Stimulated activated CD8-positive, alpha-beta memory T cell treated with anti-CD3 and anti-CD28 coated beads, Interleukin-7, amount 100 ng/mL, for 1 hour (primary cell): ENCODE data around the gene AGAP9.
"Not testable (repeated sequence)": the region's sequence is repeated elsewhere in the genome, so short reads cannot be mapped to it uniquely, and the experiment has no call there.

ENCODE experiments used
- DNase-seq, 2 donors: peaks; one replicate each; pipeline ENCODE4 v3.0.0-alpha.2; 2020; ENCODE audit warnings: low read depth in 2 of 2

Gene AGAP9

DNA sequence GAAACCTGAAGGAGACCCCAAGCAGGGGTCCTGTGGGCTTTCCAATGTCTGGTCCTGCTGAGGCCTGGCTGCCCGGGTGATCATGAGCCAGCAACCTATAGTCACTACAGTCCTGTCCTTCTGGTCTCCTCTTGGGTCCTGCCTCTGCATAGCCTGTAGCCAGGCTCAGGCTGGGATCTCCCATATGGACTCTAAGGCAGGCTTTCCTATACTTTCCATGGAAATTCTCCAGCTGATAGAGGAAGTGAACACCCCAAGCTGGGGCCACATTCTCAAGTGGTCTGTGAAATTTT lies 66.0 kb downstream of the AGAP9 start:
- DNase-seq = no peak

DNA sequence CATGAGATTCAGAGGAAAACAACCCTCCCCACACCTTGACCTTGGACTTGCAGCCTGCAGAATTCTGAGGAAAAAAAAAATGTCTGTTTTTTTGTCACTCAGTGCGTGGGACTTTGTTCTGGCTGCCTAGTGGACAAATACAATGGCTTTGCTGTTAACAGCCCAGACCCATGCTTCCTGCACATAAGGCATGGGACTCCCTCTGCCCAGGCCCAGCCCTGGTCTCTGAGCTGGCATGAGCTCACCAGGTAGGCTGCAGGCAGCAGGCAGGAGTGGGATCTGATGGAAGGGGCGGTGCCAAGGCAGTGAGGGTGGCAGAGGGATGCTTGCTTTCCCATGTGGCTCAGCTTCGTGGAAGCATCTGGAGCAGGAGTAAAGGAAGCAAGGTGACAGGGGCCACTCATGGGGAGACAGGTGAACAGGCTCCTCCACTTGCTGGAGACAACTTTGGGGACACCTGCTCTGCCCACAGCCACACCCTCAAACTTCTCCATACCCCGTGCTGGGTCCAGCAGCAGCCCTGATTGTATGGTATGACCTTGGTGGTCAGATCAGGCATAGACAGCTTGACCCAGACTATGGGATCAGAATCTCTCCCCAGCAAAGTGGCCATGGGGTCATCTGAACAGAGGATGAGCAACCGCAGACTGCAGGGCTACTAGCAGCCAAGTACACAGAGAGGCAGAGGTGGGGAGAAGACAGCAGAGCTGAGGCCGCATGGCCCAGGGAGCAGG lies 66.5 kb downstream of the AGAP9 start:
- no peak for DNase-seq

DNA sequence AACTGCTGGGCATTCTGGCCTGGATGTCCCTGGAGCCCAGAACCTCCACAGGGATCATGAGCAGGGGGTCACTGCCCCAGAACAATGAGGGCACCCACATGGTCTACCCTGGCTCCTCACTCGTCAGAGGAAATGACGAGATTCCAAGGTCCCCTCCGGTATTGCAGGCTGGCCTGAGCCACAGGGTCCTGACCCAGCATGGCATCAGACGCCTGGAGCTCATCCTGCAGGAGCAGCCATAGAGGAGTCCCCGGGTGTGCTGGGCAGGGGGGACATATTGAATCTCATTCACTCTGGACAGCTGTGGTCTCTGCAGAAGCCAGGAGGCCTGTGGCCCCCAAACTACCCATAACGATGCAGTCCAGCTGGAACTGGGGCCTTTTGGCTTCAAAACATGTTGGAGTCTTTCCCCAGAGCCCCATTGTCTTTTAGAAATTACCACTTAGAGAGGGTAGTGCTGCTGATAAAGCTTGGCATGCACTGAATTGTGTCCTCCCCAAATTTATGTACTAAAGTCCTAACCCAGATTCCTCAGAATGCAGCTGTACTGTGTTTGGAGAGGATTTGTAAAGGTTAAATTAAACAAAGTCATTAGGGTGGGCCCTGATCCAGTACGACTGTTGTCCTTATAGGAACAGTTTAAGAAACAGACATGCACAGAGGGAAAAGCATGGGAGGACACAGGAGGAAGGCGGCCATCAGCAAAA lies 67.2 kb downstream of the AGAP9 start:
- DNase-seq = no peak

DNA sequence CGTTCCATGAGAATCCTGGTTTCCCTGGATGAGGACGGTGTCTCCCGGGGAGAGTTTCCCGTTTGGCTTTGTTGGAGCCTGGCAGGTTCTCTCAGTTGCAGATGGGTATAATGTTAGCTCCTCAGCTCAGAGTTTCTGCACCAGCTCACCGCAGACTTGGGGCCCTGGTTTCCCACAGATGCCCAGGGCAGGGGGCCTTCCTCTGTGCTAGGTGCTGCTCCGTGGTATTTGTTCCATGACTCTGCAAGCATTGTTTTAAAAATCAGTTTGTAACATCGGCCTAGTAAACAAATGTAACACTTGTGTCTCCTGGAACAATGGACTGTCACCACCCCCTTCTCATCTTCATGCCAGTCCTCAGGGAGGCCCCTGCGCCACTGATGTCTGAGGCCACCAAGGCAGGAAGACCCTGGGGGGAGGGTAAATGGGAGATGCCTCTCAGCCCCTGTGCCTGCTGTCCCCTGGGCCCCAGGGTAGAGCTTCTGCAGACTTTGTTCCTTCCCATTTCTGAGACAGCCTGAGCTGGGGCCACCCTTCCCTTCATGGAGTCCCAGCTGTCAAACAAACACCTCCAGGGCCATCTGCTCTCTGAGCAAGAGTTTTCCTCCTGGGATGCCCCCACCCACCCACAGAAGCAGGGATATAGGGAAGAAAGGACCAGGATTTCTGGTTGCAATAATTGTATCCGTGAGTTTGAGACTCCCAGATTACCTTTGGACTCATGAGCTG lies 67.9 kb downstream of the AGAP9 start:
- DNase-seq = not testable (repeated sequence)

DNA sequence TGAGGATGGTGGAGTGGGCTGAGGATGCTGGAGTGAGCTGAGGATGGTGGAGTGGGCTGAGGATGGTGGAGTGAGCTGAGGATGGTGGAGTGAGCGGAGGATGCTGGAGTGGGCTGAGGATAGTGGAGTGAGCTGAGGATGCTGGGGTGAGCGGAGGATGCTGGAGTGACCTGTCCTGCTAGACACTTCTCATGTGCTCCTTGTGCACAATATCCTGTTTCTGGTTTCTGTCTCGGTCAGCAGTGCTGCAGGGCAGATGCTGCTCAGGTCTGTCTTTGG lies 68.7 kb downstream of the AGAP9 start:
- no peak for DNase-seq

DNA sequence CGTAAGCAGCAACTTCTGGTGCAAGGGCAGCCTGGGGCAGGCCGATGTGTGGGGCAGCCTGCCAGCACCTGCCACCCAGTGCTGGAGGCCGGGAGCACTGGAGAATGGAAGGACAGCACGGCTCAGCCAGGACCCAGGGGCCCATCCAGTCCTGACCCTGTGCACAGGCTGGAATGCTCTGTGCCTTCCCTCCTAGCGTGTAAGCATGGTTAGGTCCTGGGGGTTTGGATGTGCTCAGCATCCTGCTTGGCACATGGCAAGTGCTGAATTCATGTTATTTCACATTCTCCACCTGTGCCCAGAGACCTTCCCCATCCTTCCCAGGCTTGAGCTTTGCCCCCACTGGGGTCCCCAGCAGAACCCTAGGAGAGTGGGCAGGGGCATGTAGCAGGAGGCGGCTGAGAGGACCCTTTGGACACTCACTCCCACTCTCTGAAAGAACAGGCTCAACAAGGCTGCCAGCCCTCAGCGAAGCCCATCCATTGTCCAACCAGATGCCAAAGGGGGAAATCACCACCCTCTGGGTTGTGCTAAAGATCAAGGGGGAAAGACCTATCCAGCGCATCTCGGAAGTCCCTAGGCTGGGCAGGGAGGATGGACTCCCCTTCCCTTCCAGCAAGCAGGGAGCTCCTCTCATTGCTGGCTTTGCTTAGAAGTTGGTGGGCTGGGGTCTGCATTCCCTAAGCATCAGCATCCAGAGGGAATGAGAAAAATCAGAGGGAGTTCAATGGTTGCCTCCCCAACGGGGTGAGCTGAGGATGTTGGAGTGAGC lies 69.2 kb downstream of the AGAP9 start:
- no peak for DNase-seq

DNA sequence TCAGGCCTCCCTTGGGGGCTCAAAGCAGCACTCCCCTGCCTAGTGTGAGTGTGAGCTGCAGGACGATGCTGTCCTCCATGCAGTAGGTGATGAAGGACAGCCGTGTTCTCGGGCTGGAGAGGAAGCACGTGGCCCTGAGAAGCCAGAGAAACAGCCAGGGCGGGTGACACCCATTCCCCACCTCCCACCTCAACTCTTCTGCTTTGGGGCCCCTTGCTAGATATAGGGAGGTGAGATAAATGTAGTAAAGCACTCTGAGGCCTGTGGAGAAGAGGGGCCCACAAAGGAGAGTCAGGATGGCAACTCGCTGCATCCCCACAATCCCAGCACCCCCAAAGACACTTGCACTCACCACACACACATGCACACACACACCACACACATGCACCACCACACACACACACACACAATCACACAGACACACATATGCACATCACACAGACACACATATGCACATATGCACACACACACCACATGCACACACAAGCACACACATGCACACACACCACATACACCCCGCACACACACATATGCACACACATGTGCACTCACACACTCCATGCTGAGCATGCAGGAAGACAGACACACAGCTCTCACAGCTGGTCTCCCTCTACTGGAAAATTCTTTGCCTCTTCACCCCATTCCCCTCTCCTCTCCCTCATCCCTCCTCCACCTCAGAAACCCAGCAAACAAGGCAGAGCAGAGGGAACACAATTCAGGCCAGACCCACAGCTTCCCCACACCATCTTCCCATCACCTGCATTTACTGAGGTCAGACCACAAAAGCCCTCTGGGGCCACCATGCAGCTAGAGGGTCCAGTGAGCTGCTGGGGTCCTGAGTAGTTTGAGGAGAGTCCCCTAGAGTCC lies 70.1 kb downstream of the AGAP9 start:
- no peak for DNase-seq

DNA sequence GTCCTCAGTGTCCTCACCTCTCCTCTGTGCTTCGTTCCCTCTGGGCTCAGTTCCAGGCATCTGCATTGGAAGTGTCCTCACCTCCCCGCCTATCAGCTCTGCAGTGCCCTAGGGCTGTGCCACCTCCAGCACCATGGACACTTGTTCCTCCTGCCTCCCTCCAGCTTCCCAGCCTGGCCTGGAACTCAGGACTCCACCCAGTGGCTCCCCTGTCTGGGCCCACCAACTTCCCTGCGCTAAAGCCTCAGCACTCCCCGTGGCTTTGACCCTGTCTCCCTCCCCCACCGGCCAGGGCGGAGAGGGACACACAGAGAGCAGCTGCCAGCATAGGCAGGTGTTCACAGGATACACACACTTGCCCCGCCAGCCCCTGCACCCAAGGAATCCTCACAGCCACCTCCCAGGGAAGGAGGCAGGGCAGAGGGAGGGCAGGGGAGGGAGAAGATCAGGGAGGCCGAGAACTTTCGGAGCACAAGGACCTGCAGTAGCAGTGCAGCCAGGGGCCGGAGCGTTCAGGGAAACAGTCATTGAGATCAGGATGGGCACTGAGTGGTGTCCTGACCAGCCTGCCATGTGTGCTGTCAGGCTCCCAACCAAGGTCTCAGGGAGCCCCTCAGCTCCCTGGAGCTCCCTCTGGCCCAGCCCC lies 70.8 kb downstream of the AGAP9 start:
- no peak for DNase-seq

DNA sequence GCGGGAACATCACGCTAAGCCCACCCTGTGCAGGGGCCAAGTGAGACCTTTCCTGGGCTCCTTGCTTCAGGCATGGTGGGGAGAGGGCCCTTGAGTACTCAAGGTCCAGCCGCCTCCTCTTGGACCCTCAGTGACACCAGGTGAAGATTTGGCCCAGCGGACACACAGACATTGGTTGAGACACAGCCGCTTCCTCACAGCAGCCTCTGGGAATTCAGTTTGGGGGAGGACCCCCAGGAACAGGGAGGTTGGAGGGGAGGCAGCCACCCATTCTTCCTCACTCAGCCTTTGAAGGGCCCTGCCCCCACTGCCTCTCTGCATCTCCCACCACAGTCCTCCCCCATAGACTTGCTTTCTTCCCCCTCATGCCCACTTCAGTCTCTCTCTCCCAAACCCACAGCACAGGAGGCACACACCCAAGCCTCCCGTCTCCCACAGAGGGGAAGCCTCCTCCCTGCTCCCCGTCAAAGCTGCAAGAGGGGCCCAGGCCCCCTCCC lies 71.4 kb downstream of the AGAP9 start:
- DNase-seq = no peak
